H1 (cell line): ENCODE measurements around the gene C19orf25. TPM values are rescaled to one million over a fixed set of nuclear protein-coding genes. Genes with fewer than 3 reads are reported as not detected.

ENCODE experiments used
- CREB1 ChIP-seq: IDR thresholded peaks from 2 replicates; pipeline ENCODE4 v1.6.1; 2012; ENCODE audit warnings: inconsistent platforms
- HDAC2 ChIP-seq, 2 experiments: fragments of 300-600 bp in 1 of 2; sonication (generic) in 1 of 2; IDR thresholded peaks; 2 replicates each; pipeline ENCODE4 v1.6.1; 2011 to 2012; ENCODE audit warnings: low read depth in 2 of 2, low read length in 2 of 2, mild to moderate bottlenecking in 2 of 2, moderate library complexity in 2 of 2, borderline replicate concordance in 1 of 2, inconsistent platforms in 1 of 2
- HDAC6 ChIP-seq: IDR thresholded peaks from one replicate; pipeline ENCODE4 v1.7.1; 2012; ENCODE audit warnings: low read depth, mild to moderate bottlenecking, inconsistent platforms, low read length, moderate library complexity
- KDM4A ChIP-seq: IDR thresholded peaks from one replicate; pipeline ENCODE4 v1.7.1; 2012; ENCODE audit warnings: low read depth, mild to moderate bottlenecking, moderate library complexity, low read length, inconsistent platforms; ENCODE audit not compliant: severe bottlenecking
- MAFK ChIP-seq: IDR thresholded peaks from 2 replicates; pipeline ENCODE4 v1.6.1; 2012; ENCODE audit warnings: low read depth, mild to moderate bottlenecking, improper control_type of control experiment, low read length
- SAP30 ChIP-seq: fragments of 300-600 bp; sonication (generic); IDR thresholded peaks from 2 replicates; pipeline ENCODE4 v1.7.1; 2012; ENCODE audit warnings: low read length, moderate library complexity, mild to moderate bottlenecking, inconsistent platforms; ENCODE audit not compliant: insufficient read depth, insufficient replicate concordance
- SP1 ChIP-seq: IDR thresholded peaks from 2 replicates; pipeline ENCODE4 v1.6.1; 2011; ENCODE audit warnings: low read depth, low read length
- TAF7 ChIP-seq: optimal IDR thresholded peaks from 2 replicates; pipeline ENCODE3; 2011; ENCODE audit warnings: low read depth, mild to moderate bottlenecking, inconsistent platforms, low read length, moderate library complexity, borderline replicate concordance
- polyA plus RNA-seq, 7 experiments: library from polyadenylated mRNA; depleted of rRNA in 3 of 7; stranded (reverse) in 5 of 7; unstranded in 2 of 7; fragments of >200 nt in 5 of 7; fragments of 200-250 nt in 2 of 7; gene quantifications; 1 replicate in 5 of 7; 2 replicates in 1 of 7; 4 replicates in 1 of 7; pipeline versions ENCODE4 v1.2.1 to v1.2.3, GENCODE V29; 2011 to 2013; ENCODE audit warnings: missing spikeins in 2 of 7, mixed read lengths in 2 of 7
- total RNA-seq: library from RNA; stranded (reverse); fragmentation: NEBNext Ultra II Directional; extraction: Animal tissue kit (Norgen Biotek cat#: 25700); gene quantifications from 2 replicates; pipeline ENCODE4 v1.2.1, GENCODE V29; 2021
- TF ChIP-seq, protein P1 (sequence below): fragments of 300-600 bp; sonication (generic); IDR thresholded peaks from 2 replicates; pipeline ENCODE4 v1.7.1; 2012; ENCODE audit warnings: low read length, moderate library complexity, mild to moderate bottlenecking, inconsistent platforms; ENCODE audit not compliant: insufficient replicate concordance

The C19orf25 gene
- total and polyA plus RNA-seq, 2 of the 8 experiments (the other 6 are each of a cell fraction or from before 2014, with no cell fraction given): 41.3 to 67.4 TPM

DNA sequence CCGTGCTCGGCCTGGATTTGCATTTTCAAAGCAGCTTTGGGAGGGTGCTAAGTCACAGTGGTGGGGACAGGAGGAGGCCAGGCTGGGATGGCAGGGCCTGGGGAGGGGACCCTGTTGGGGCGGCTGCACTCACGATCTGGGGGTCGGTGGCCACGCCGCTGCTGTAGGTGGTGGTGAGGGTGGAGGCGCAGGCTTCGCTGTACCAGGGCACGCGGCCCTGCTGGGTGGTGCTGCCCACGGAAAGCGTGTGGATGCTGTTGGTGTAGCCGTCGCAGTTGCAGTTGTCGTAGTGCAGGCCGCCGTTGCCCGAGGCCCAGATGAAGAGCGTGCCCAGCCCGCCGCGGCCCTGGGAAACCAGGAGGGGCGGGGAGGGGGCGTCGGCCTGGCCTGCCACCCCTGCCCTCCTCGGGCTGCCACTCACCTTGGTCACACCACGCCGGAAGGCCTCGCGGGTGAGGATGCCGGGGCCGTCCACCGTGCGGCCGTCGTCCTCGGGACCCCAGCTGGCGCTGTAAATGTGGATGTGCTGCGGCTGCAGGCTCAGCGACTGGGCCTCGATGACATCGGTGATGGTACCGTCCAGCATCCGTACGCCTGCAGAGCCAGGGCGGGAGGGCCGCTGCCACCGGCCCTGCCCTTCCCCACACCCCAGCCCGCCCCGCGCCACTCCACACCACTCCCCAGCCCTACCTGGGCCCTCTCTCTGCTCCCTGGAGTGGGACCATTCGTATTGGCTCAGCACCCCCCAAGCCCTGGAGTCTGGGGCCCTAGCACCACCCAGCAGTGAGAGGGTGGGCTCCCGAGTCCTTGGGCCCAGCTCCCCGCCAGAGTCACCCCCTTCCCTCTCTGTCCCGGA, 7.9 kb upstream of the C19orf25 start (continued):
- TF ChIP-seq, protein P1, sequence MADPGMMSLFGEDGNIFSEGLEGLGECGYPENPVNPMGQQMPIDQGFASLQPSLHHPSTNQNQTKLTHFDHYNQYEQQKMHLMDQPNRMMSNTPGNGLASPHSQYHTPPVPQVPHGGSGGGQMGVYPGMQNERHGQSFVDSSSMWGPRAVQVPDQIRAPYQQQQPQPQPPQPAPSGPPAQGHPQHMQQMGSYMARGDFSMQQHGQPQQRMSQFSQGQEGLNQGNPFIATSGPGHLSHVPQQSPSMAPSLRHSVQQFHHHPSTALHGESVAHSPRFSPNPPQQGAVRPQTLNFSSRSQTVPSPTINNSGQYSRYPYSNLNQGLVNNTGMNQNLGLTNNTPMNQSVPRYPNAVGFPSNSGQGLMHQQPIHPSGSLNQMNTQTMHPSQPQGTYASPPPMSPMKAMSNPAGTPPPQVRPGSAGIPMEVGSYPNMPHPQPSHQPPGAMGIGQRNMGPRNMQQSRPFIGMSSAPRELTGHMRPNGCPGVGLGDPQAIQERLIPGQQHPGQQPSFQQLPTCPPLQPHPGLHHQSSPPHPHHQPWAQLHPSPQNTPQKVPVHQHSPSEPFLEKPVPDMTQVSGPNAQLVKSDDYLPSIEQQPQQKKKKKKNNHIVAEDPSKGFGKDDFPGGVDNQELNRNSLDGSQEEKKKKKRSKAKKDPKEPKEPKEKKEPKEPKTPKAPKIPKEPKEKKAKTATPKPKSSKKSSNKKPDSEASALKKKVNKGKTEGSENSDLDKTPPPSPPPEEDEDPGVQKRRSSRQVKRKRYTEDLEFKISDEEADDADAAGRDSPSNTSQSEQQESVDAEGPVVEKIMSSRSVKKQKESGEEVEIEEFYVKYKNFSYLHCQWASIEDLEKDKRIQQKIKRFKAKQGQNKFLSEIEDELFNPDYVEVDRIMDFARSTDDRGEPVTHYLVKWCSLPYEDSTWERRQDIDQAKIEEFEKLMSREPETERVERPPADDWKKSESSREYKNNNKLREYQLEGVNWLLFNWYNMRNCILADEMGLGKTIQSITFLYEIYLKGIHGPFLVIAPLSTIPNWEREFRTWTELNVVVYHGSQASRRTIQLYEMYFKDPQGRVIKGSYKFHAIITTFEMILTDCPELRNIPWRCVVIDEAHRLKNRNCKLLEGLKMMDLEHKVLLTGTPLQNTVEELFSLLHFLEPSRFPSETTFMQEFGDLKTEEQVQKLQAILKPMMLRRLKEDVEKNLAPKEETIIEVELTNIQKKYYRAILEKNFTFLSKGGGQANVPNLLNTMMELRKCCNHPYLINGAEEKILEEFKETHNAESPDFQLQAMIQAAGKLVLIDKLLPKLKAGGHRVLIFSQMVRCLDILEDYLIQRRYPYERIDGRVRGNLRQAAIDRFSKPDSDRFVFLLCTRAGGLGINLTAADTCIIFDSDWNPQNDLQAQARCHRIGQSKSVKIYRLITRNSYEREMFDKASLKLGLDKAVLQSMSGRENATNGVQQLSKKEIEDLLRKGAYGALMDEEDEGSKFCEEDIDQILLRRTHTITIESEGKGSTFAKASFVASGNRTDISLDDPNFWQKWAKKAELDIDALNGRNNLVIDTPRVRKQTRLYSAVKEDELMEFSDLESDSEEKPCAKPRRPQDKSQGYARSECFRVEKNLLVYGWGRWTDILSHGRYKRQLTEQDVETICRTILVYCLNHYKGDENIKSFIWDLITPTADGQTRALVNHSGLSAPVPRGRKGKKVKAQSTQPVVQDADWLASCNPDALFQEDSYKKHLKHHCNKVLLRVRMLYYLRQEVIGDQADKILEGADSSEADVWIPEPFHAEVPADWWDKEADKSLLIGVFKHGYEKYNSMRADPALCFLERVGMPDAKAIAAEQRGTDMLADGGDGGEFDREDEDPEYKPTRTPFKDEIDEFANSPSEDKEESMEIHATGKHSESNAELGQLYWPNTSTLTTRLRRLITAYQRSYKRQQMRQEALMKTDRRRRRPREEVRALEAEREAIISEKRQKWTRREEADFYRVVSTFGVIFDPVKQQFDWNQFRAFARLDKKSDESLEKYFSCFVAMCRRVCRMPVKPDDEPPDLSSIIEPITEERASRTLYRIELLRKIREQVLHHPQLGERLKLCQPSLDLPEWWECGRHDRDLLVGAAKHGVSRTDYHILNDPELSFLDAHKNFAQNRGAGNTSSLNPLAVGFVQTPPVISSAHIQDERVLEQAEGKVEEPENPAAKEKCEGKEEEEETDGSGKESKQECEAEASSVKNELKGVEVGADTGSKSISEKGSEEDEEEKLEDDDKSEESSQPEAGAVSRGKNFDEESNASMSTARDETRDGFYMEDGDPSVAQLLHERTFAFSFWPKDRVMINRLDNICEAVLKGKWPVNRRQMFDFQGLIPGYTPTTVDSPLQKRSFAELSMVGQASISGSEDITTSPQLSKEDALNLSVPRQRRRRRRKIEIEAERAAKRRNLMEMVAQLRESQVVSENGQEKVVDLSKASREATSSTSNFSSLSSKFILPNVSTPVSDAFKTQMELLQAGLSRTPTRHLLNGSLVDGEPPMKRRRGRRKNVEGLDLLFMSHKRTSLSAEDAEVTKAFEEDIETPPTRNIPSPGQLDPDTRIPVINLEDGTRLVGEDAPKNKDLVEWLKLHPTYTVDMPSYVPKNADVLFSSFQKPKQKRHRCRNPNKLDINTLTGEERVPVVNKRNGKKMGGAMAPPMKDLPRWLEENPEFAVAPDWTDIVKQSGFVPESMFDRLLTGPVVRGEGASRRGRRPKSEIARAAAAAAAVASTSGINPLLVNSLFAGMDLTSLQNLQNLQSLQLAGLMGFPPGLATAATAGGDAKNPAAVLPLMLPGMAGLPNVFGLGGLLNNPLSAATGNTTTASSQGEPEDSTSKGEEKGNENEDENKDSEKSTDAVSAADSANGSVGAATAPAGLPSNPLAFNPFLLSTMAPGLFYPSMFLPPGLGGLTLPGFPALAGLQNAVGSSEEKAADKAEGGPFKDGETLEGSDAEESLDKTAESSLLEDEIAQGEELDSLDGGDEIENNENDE: no peak
- TF ChIP-seq HDAC2 (IDR thresholded peaks at IDR 0.05; ENCODE audit: borderline replicate concordance in 1 of 2, low read depth in 2 of 2, low read length in 2 of 2): no peak
- no peak for TF ChIP-seq SP1
- no peak for TF ChIP-seq TAF7
- no peak for TF ChIP-seq HDAC6
- no peak for TF ChIP-seq SAP30
- no peak for TF ChIP-seq KDM4A
- TF ChIP-seq CREB1: no peak
- no peak for TF ChIP-seq MAFK
